Measurements from ENCODE around the gene SKP2.

- no peak for TF ChIP-seq CTCF (IDR thresholded peaks at IDR 0.05; ENCODE audit: poor library complexity)
- no peak for TF ChIP-seq EZH2phosphoT487 (IDR thresholded peaks at IDR 0.05; ENCODE audit: low read depth, severe bottlenecking, unreplicated experiment)
- TF ChIP-seq EZH2 (IDR thresholded peaks at IDR 0.05; ENCODE audit: borderline replicate concordance), result no peak
Observed at GRCh38 chr5:36151434-36152323, at the start of gene SKP2, which contains the start of gene LMBRD2.

Data from hepatocyte (in vitro differentiated cells).